Neural cell (in vitro differentiated cells): ENCODE measurements around the gene HPCA. TPM values are rescaled to one million over a fixed set of nuclear protein-coding genes. Genes with fewer than 3 reads are reported as not detected.
A peak's percentile ranks its signal among the peaks of the same experiment; 100 is the strongest.

Experiments used
- H2AFZ ChIP-seq: fragments of 200-600, 300-800 bp; sonication (generic), shearing (Covaris generic); 2 replicates; pipeline ENCODE4 v1.6.0; 2014; ENCODE audit warnings: low read depth, mild to moderate bottlenecking, antibody characterized with exemption, low read length, moderate library complexity
- H3F3A ChIP-seq: fragments of 200-600 bp; shearing (Covaris generic); 2 replicates; pipeline ENCODE4 v1.6.1; 2016; ENCODE audit warnings: mild to moderate bottlenecking, moderate library complexity, mixed read lengths, antibody characterized with exemption, low read length; ENCODE audit not compliant: insufficient read depth, poor library complexity, severe bottlenecking
- H3K27ac ChIP-seq: fragments of 200-600, 300-800 bp; sonication (generic), shearing (Covaris generic); 2 replicates; pipeline ENCODE4 v1.5.1; 2014; ENCODE audit warnings: mild to moderate bottlenecking, low read length, moderate library complexity
- H3K27me3 ChIP-seq: fragments of 300-800, 200-600 bp; sonication (generic), shearing (Covaris generic); 2 replicates; pipeline ENCODE4 v1.6.0; 2014; ENCODE audit warnings: mild to moderate bottlenecking, low read depth, low read length, moderate library complexity; ENCODE audit not compliant: insufficient read depth
- H3K36me3 ChIP-seq: fragments of 300-800, 200-600 bp; sonication (generic), shearing (Covaris generic); 2 replicates; pipeline ENCODE4 v1.5.1; 2014; ENCODE audit warnings: mild to moderate bottlenecking, antibody characterized with exemption, low read length, moderate library complexity; ENCODE audit not compliant: insufficient read depth
- H3K4me2 ChIP-seq: fragments of 300-800, 200-600 bp; sonication (generic), shearing (Covaris generic); 2 replicates; pipeline ENCODE4 v1.6.0; 2014; ENCODE audit warnings: mild to moderate bottlenecking, low read length
- H3K4me3 ChIP-seq: fragments of 300-800, 200-600 bp; sonication (generic), shearing (Covaris generic); 2 replicates; pipeline ENCODE4 v1.5.1; 2014; ENCODE audit warnings: mild to moderate bottlenecking, low read length, moderate library complexity
- H3K79me2 ChIP-seq: fragments of 200-600 bp; shearing (Covaris generic); replicated peaks from 2 replicates; pipeline ENCODE4 v1.6.0; 2014; ENCODE audit warnings: mild to moderate bottlenecking, low read length, moderate library complexity; ENCODE audit not compliant: insufficient read depth
- H3K9ac ChIP-seq: fragments of 300-800, 200-600 bp; sonication (generic), shearing (Covaris generic); 2 replicates; pipeline ENCODE4 v1.6.1; 2016; ENCODE audit warnings: mild to moderate bottlenecking, low read length, mixed read lengths
- H3K9me2 ChIP-seq: fragments of 200-600 bp; shearing (Covaris generic); 2 replicates; pipeline ENCODE4 v1.6.1; 2016; ENCODE audit warnings: mild to moderate bottlenecking, low read length, mixed read lengths; ENCODE audit not compliant: insufficient read depth
- H3K9me3 ChIP-seq: fragments of 200-600, 300-800 bp; sonication (generic), shearing (Covaris generic); 2 replicates; pipeline ENCODE4 v1.6.1; 2016; ENCODE audit warnings: mild to moderate bottlenecking, mixed run types, low read length, moderate library complexity, mixed read lengths
- H4K20me1 ChIP-seq: fragments of 200-600 bp; shearing (Covaris generic); 2 replicates; pipeline ENCODE4 v1.6.1; 2016; ENCODE audit warnings: mild to moderate bottlenecking, mixed run types; ENCODE audit not compliant: insufficient read depth
- CTCF ChIP-seq: fragments of 450-650 bp; IDR thresholded peaks from 2 replicates; pipeline ENCODE4 v1.5.1; 2014; ENCODE audit warnings: antibody characterized with exemption, mild to moderate bottlenecking, moderate library complexity; ENCODE audit not compliant: poor library complexity, severe bottlenecking
- EP300 ChIP-seq: fragments of 450-650 bp; conservative IDR thresholded peaks from 2 replicates; pipeline ENCODE4 v1.6.1; 2014; ENCODE audit warnings: antibody characterized with exemption, mild to moderate bottlenecking, moderate library complexity; ENCODE audit not compliant: poor library complexity, severe bottlenecking
- EZH2 ChIP-seq: fragments of 200-600, 300-800 bp; shearing (Covaris generic), sonication (generic); IDR thresholded peaks from 2 replicates; pipeline ENCODE4 v1.6.1; 2014; ENCODE audit warnings: antibody characterized with exemption, low read length, borderline replicate concordance, mild to moderate bottlenecking; ENCODE audit not compliant: insufficient read depth, poor library complexity, severe bottlenecking
- MXI1 ChIP-seq: fragments of 450-650 bp; conservative IDR thresholded peaks from 2 replicates; pipeline ENCODE4 v1.6.1; 2014; ENCODE audit warnings: antibody characterized with exemption, mild to moderate bottlenecking; ENCODE audit not compliant: poor library complexity, severe bottlenecking
- POLR2AphosphoS5 ChIP-seq: IDR thresholded peaks from 2 replicates; pipeline ENCODE4 v1.6.1; 2012
- SMC3 ChIP-seq: fragments of 450-650 bp; conservative IDR thresholded peaks from 2 replicates; pipeline ENCODE4 v1.6.1; 2014; ENCODE audit warnings: antibody characterized with exemption, mild to moderate bottlenecking, moderate library complexity; ENCODE audit not compliant: poor library complexity
- TAF1 ChIP-seq: IDR thresholded peaks from 2 replicates; pipeline ENCODE4 v1.6.1; 2012; ENCODE audit warnings: low read depth
- polyA plus RNA-seq: library from polyadenylated mRNA; depleted of rRNA; stranded (reverse); fragments of >200 nt; gene quantifications from 2 replicates; pipeline ENCODE4 v1.2.3, GENCODE V29; 2014
- TF ChIP-seq, protein P1 (sequence below): IDR thresholded peaks from 2 replicates; pipeline ENCODE4 v1.6.1; 2012; ENCODE audit warnings: borderline replicate concordance

The HPCA gene
- polyA plus RNA-seq, 1 donor from 2014 or later: 1.9 TPM

DNA sequence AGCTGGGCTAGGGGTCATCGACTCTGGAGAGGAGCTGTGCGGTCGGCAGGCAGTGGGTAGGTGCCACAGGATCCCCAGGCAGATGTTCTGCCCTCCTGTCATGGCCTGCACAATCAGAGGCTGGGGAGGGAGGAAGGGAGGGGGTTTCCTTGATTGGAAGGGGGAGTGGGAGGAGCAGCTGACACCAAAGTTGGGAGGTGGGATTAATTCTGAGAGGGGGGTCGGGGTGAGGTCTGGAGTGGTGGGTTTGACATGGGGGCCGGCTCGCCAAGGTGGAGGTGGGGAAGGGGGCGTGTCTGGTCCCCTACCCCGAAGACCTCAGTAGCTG, 651 bp upstream of the HPCA start:
- Histone ChIP-seq H3K9me2 (no peaks in the 10 kb centered on the region), H4K20me1 (no peaks in the 10 kb centered on the region), H3K79me2 (no peaks in the 10 kb centered on the region), H3K9me3 (no peaks in the 10 kb centered on the region), H3F3A (no peaks in the 10 kb centered on the region), H3K36me3 (no peaks in the 10 kb centered on the region), H3K27me3 (peaks cover 30% of the 10 kb centered on the region), H3K4me3 (no peak overlapping the region), H2AFZ (no peak overlapping the region), H3K9ac (no peak overlapping the region), H3K4me2 (no peak overlapping the region), H3K27ac (no peak overlapping the region)
- no peak for TF ChIP-seq MXI1
- no peak for TF ChIP-seq SMC3
- TF ChIP-seq CTCF: no peak
- no peak for TF ChIP-seq POLR2AphosphoS5
- no peak for TF ChIP-seq EZH2
- TF ChIP-seq, protein P1, sequence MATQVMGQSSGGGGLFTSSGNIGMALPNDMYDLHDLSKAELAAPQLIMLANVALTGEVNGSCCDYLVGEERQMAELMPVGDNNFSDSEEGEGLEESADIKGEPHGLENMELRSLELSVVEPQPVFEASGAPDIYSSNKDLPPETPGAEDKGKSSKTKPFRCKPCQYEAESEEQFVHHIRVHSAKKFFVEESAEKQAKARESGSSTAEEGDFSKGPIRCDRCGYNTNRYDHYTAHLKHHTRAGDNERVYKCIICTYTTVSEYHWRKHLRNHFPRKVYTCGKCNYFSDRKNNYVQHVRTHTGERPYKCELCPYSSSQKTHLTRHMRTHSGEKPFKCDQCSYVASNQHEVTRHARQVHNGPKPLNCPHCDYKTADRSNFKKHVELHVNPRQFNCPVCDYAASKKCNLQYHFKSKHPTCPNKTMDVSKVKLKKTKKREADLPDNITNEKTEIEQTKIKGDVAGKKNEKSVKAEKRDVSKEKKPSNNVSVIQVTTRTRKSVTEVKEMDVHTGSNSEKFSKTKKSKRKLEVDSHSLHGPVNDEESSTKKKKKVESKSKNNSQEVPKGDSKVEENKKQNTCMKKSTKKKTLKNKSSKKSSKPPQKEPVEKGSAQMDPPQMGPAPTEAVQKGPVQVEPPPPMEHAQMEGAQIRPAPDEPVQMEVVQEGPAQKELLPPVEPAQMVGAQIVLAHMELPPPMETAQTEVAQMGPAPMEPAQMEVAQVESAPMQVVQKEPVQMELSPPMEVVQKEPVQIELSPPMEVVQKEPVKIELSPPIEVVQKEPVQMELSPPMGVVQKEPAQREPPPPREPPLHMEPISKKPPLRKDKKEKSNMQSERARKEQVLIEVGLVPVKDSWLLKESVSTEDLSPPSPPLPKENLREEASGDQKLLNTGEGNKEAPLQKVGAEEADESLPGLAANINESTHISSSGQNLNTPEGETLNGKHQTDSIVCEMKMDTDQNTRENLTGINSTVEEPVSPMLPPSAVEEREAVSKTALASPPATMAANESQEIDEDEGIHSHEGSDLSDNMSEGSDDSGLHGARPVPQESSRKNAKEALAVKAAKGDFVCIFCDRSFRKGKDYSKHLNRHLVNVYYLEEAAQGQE: no peak
- no peak for TF ChIP-seq EP300
- no peak for TF ChIP-seq TAF1

DNA sequence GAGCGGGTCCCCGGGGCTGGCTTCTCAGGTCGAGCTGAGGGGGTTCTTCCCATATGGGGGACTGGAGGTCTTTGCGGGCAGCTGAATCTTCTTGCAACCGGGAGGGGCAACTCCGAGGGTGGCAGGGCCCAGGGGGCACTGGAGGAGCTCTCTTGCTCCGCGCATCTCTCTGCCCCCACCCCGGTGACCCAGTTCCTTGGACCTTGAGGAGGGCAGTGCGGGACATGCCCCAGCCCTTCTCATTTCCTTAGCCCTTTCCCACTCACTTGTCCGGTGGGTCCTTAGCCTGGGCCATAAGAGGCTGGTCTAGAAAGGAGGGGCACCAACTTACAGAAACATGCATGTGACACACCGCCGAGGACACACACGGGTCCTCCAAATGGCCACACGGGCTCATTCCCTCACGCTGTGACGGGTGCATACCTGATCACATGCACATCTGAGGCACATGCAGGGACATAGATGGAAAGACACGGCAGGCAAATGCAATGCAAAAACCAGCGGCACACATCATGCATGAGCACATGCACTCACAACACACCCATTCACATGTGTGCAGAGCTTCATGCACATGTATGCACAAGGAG, 630 bp downstream of the HPCA start:
- peak overlapping the region; percentile 62 for H3K4me3 ChIP-seq
- H3K79me2 ChIP-seq: no peaks in the 10 kb centered on the region
- H3K4me2 ChIP-seq: no peak overlapping the region
- H4K20me1 ChIP-seq: no peaks in the 10 kb centered on the region
- no peaks in the 10 kb centered on the region for H3F3A ChIP-seq
- no peak overlapping the region for H3K27ac ChIP-seq
- H3K9ac ChIP-seq: peak overlapping the region; percentile 34
- H3K9me3 ChIP-seq: no peaks in the 10 kb centered on the region
- no peak overlapping the region for H2AFZ ChIP-seq
- peaks cover 30% of the 10 kb centered on the region for H3K27me3 ChIP-seq
- H3K9me2 ChIP-seq: no peaks in the 10 kb centered on the region
- H3K36me3 ChIP-seq: no peaks in the 10 kb centered on the region
- no peak for TF ChIP-seq SMC3
- no peak for TF ChIP-seq CTCF
- no peak for TF ChIP-seq POLR2AphosphoS5
- TF ChIP-seq, protein P1: no peak
- TF ChIP-seq MXI1: no peak
- TF ChIP-seq EP300: no peak
- TF ChIP-seq TAF1: no peak
